OCI-LY1 (cell line): ENCODE results near the gene TMEM63B.

Source experiments
- CTCF ChIP-seq: fragments of 200-600 bp; sonication (generic), shearing (Covaris generic); IDR thresholded peaks from 2 replicates; pipeline ENCODE4 v1.5.1; 2017; ENCODE audit warnings: mild to moderate bottlenecking, antibody characterized with exemption, low read length, moderate library complexity, mixed read lengths
- EZH2 ChIP-seq: fragments of 200-600 bp; sonication (generic), shearing (Covaris generic); IDR thresholded peaks from 2 replicates; pipeline ENCODE4 v1.8.0; 2017; ENCODE audit warnings: borderline replicate concordance, mixed run types, mild to moderate bottlenecking, antibody characterized with exemption, low read length, moderate library complexity, mixed read lengths

GRCh38 chr6:44178424-44179071 is 51.2 kb downstream of the TMEM63B start:
- TF ChIP-seq CTCF (no peak), EZH2 (no peak)
